Stimulated activated CD4-positive, alpha-beta T cell treated with anti-CD3 and anti-CD28 coated beads, Interleukin-12 subunit alpha, Interleukin-12 subunit beta, amount 100 ng/mL, for 48 hours (primary cell): Measurements from ENCODE around the gene PRDM2.

Experiments used
- DNase-seq, 3 donors: peaks; one replicate each; pipeline ENCODE4 v3.0.0-alpha.2; 2020; ENCODE audit warnings: low read depth in 2 of 3, low spot score in 1 of 3

PRDM2 gene

DNA sequence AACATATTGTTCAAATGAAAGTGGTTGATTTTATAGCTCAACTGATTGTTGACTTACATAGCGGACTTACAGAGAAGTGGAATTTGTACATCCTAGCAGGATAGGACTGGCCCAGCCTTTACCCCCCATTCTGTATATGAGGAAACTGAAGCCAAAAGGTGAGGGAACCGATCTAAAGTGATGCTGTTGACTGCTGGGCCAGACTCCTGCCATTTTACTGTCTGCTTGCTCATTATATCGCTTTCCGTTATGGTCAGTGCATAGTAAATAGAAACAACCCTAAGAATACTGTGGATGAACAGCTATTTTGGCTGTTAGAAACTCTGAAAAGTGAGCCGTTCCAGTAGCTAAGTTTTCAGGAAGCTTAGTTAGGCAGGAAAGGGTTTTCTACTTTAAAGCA is 31.9 kb downstream of the PRDM2 start:
- no peak for DNase-seq

DNA sequence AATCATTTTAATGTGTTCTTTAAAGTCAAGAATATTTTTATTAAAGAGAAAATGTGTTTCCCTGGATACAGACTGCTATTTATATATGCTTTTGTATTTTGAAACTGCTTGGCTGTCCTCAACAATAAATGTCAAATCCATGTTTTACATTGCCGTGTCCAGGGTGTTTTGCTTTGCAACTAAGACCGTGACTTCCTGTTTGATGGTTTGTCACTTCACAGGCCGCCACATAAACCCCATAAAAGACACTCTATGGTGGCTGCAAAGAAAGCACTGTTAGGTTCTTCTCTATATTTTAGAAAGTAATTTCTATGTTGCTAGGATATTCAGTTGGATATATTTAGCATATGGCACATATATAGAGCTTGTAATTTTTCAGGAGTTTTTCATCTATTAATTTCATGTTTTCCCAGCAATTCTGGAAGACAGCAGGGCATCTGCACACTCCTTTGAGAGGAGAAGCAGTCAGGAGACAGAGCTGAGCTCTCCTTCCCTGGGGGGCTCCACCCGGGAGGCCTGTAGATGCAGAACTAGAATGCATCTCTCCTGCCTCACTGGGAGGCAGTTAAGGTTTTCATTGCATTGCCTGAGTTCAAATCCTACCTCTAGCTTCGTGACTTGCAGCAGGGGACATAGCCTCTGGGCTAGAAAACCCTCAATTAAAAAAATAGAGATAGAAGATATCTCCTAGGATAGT is 33.1 kb downstream of the PRDM2 start:
- no peak for DNase-seq

DNA sequence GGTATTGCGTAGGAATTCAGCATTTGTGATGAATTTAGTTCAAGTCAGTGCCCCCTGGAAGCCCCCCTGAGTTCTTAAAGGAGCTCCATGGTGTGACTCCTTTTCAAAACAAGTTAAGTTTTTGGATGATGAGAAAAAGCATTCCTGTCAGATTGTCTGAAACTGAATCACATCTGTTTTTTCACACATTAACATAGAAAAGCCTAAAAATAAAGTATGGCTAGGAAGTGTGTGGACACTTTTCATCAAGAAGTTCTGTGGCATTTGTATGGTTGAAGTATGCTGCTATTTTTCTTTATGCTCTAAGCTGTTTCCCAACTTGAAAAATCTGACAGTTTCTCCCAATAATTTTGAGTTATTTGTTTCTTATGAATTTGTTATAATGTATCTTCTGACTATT is 33.7 kb downstream of the PRDM2 start:
- DNase-seq = no peak

DNA sequence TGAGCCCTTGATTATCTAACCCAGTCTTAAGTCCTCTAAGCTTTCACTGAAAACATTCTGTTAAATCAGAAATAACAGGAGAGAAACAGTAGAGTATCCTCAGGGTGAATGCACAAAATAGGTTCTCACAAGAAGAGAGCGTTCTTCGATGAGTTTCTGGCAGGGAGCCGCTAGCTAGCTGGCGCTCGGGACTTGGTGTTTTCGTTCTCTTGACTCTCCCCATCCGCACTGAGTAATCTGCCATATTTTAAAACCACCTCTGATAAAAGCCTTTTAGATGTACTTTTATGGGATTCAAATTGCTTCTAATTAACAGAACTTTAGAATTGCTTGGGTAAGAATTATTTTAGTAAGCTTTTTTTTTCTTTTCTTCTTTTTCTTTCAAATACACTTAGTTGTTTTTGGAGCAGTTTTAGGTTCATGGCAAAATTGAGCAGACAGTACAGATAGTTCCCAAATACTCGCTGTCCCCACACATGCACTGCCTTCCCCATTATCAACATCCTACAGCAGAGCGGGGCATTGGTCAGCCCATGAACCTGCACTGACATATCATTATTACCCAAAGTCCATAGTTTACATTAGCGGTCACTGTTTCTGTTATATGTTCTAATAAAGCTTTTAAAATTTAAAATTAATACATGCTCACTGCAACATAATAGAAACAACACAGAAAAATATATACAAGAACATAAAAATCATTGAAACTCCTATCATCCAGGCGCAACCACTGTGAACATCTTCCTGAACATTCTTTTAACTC is 35.4 kb downstream of the PRDM2 start:
- no peak for DNase-seq

DNA sequence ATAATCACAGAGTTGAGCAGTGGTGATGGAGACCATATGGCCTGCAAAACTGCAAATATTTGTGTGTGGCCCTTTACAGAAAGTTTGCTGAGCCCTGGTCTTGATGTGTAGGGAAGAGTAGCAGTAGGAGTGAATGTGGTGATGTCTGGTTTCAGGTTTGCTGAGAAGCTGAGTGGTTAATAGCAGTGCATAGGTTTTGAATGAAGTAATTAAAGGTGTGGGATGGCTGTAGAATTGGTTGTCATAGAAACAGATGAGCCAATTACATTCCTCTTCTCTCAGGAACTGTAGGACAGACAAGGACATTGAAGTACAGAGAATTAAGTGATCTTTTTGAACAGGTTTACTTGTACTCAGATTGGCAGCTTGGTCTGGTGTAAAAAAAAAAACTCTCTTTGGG is 37.4 kb downstream of the PRDM2 start:
- DNase-seq = no peak

DNA sequence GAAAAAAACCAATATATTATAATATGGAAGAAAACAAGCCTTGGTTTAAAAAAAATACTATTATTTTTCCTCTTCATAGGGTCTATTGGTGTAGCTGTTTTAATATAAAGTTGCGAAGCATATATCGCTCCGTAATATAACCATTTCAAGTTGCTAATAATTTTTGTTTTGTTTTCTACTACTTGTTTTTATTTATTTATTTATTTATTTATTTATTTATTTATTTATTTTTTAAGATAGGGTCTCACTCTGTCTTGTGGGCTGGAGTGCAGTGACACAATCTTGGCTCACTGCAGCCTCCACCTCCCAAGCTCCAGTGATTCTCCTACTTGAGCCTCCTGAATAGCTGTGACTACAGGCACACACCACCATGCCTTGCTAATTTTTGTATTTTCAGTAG is 46.4 kb downstream of the PRDM2 start:
- DNase-seq = no peak

DNA sequence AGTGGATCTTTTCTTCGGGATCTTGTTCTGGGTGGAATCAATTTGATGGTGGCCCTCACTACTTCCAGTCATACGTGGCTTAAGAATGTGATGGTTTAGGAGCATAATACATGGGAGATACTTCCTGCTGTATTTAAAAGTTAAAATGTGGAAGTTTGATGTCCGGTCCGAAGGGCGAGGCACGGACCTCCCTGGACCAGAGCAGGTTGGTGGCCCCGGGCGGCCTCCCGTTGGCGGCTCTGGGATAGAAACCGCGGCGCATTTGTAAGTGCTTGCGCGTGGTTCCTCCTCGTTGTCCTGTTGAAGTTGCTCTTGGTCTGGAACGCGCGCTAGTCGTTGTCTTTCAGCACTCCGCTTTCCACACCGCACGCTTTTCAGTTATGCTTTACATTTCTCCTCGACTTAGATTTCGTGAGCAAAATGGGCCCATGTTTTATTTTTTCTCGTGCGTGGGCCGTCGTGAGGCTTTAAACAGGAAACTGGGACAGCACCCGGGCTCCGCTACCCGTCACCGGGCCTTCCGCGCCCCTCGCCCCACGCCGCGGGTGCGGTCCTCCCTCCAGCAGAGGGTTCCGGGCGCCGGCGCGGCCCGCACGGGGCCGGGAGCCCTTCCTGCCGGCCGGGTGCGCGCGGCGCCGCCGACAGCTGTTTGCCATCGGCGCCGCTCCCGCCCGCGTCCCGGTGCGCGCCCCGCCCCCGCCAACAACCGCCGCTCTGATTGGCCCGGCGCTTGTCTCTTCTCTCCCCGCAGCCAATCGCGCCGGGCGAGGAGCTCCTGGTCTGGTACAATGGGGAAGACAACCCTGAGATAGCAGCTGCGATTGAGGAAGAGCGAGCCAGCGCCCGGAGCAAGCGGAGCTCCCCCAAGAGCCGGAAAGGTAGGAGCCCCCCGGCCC is 48.9 kb downstream of the PRDM2 start:
- DNase-seq = peak; percentile 85 to 94 (median 88)

DNA sequence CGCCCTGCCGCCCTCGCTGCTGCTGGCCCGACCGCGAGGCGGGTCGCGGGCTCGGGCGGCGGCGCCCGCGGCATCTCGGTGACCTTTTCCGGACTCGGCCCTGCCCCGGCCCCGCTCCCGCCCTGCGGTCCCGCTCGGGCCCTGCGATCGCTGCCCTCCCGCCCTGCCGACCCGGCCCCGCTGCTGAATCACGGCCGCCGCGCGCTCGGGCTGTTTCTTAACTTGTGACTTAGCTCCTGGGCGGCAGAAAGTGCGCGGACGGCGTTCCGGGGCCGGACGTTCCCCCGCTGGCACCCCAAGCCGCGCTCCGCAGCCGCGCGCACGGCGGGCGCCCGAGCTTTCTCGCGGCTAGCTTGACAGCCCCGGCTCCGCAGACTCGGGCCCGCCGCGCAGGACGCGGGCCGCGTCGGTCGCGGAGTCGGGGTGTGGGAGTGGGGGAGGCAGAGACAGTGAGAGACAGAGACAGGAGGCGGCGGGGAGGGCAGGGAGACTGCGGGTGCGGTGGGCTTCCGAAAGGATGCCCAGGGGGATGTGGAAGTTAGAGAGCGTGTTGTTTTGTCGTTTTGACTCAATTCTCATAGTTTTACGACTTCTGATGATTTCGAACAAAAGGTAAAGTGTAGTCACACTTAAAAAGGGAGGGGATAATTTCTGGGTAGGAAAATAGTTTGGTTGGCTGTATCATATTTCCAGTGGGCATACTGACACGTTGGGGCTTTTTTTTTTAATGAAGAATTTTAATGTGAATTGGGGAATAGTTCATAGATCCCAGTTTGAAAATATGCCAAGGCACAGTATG is 49.8 kb downstream of the PRDM2 start:
- peak in 1 of 3 donors; percentile 24 for DNase-seq

DNA sequence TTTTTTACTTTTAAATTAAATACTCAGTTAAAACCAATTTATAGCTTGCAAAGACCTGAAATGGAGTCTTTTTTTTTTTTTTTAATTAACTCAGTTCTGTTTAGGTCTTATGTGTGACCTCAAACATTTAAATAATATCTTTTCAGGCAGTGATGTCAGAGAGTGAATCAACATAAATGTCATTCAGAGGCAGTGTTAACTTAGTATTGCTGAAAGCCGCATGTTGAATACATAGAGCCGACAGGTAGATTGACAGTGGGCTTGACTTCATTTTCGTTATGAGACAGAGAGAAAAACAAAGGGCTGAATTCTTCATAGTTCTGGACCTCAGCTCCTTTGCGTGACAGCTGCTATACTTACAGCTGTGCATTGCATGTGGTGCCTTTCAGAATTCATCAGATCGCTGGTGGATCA is 51.5 kb downstream of the PRDM2 start:
- no peak for DNase-seq

DNA sequence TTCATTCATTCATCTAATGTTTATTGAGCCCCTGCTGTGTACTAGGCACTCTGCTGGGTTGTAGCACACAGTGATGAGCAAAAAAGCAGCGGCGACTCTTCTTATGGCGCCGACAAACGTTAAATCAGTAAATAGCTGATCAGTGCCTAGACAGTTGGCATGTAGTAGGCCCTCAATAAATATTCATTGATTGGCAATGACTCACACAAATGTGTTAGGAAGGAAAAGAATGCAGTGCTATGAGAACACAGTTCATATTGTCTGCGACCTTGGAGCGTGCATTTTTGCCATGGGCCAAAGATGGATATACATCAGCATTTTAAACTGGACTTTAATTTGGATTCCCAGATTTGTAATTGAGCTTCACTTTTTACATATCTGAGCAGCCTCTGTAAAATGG is 52.0 kb downstream of the PRDM2 start:
- DNase-seq = no peak

DNA sequence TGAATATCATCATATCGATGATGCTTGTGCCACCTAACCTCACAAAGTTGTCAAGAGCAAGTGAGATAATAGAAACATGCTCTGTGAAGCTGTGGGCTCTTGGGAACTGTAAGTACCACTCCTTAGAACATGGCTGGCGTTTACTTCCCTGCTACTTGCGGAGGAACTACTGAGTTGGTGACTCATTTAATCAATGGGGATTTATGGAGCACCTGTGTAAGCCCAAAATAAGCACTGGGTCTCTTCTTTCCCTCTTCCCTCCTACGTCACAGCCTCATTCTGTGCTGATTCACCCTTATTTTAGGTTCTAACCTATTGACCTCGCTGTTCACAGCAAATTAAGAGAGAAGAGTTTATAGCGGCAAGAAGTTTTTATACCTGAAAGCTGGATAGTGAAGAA is 52.9 kb downstream of the PRDM2 start:
- no peak for DNase-seq

DNA sequence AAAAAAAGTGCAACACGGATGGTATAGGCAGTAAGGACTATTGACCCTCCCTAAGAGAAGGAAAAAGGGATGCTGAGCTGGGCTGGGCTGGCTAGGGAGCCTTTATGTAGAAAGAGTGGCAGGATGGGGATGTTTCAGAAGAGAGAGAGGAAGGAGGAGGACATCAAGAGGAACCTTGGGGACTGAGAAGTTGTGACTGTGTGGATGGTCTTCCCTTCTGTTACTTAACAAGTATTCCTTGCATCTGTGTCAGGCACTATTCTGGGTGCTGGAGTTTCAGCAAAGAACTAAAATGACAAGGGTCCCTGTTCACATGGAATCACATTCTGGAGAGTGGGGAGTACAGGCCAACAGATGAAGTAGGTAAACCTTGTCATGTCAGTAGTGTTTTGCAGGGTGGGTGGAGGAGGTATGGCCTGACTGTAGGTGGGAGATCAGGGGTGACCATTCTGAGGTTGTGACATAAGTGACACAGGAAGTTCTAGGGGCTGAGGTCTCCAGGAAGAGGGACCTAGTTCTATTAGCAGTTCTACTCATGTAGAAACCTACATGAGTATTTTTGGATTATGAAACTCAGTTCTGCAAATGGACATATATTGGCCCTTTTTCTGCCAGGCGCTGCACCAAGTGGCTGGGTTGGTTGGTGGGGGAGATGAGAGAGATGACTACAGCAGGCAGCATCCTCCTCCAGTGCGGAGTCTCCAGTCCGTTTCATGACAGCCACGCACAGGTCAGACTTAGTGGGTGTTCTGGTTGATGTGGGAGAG is 53.8 kb downstream of the PRDM2 start:
- no peak for DNase-seq

DNA sequence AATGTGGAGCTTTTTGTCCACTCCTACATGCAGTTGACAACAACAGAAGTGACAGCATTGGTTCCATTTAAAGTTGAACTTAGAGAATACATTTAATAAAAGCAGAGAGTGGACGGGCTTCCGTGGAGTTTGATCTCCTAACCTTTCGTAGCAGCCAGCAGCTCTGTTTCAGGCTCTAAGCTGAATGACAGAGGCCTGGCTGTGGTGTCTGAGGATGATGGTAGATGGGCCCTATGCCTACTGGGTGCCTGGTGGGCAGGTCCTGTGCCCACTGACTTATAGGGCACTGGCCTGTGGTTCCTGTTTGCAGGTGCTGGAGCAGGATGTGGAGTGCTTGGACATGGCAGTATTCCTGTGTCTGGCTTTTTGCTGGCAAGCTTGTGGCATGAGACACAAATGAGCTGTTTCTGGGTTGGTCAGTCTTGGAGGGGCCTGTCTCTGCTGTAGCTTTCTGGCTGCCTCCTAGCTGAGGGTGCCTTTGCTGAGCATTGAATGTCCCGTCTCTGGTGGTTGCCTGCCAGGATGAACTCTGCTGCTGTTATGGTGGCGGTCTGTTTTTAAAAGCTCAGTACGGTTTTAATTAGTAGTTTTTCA is 54.6 kb downstream of the PRDM2 start:
- no peak for DNase-seq

DNA sequence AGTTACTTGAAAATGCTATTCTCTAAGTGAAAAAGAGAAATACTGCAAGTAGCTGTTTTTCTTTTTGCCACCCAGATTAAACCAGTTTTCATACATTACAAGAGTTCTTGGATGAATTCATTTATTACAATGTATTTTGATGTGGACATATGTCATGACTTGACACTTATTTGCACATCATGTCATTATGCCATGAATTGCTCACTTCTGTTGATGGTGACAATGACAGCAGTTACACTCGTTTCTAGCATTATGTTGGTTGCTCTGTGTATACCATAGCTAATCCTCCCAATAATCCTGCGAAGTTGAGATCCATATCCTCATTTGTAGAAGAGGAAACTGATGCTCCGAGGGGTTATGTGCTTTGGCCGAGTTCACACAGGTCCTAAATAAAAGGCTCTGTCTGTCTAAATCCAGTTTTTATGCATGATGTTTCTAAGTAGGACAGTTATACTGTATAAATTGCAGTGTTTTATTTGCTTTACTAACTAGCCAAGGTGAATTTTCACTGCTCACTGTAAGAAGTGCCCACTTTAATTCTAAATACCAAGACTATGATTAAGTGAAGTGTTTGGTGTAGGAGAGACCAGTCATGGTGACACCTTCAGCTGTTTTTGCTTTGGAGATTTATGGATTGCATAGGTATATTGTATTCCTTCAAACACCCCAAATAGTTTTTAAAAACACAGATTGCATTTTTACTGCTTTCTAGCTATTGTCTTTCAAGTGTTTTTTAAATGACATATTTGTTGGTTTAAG is 56.7 kb downstream of the PRDM2 start:
- DNase-seq = no peak

DNA sequence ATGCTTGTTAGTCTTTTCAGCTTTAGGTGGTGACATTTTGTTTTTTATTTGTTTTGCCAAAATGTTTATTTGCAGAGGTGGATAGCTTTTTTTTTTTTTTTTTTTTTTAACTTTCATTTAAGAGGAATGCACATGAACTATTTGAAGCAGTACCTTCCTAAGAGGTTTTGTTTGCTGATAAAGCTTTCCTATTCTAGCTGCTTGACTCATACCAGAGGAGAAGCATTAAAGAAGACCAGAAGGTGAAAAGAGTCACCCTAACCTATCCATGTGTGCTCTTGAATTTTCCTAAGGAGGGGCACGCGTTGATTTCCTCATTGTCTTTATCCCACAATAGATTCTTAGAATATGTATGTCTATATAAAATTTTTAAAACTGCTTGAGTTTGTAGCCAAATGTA is 57.7 kb downstream of the PRDM2 start:
- DNase-seq = no peak

DNA sequence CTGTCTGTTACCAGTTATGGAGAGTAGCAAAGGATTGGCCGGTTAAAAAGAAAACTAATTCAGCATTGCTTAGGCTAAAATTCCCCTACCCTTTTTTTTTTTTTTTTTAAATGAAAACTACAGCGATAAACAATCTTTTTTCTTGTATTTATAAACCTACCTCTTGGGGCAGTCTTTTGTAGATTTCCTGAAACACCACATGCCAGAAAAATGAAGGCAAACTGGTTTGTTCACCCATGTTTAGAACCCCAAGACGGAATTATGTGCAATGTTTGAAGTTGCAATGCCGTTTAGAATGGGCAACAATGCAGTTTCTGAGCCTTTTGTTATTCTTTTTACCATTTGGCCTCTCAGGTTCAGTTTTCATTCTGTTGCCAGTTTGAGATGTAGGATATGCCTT is 59.1 kb downstream of the PRDM2 start:
- DNase-seq = no peak

DNA sequence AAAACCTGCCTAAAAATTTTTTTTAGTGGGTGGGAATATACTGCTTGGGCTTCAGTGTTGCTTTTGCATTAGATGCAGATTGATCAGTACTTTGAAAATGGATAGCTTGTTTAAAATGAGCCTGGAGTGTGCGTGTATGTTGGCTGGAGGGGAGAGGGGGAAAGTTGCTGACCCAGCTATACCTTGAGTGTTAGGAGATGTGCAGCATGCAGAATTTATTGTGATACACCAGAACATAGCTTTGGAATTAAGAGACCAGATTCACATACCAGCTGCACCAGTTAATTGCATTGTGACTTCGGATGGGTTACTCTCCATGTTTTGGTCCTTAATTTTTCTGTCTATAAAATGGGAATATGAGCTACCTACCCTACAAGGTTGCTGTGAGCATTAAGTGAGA is 60.4 kb downstream of the PRDM2 start:
- no peak for DNase-seq

DNA sequence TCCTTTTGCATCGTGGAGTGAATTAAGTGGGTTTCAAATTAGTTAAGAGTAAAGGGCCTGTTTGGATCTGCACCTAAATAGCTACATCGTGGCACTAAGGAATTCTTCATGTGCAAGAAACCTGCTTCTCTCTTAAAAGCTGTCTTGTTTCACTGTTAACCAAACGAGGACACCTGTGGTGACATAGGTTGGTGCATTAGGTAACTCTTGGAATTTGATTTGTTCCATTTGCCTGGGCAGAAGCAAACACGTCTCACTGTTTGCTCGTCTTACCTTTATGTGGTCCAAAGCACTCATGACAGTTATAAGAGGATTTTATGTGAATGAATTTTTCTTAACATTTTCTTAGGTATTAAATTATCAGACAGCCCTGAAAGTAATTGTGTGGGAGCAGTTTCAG is 60.9 kb downstream of the PRDM2 start:
- DNase-seq = no peak

DNA sequence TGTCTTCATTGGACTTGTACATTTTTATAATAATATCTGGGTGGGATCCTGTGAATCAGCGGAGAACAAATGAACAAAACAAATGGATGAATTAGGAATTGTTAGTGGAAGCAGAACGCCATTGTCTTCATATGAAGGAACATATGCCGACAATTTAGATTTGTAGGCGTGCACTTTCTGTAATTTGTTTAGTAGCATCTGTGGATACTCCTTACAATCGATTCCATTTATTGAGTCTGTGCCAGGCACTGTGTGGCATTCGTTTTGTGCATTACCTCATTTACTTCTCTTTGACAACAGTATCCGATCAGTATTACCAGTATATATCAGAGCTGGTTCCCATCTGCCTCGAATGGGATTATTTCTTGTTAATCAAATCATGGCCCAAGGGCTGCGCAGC is 61.9 kb downstream of the PRDM2 start:
- DNase-seq = no peak
